Activated T-cell treated with anti-CD3 and anti-CD28 coated beads, Interleukin-2, amount 50 U/mL, for 72 hours (primary cell): Measurements from ENCODE around the gene PEX14. TPM values are rescaled to one million over a fixed set of nuclear protein-coding genes. Genes with fewer than 3 reads are reported as not detected.

Experiments
- ATAC-seq, 2 donors: fragments of 150-1000 bp; cut with Tn5 transposase; replicated peaks in 1 of 2; 2 replicates each; pipeline ENCODE4 v1.10.0; 2021; ENCODE audit warnings: moderate library complexity in 2 of 2, mild to moderate bottlenecking in 1 of 2
- DNase-seq, 2 donors: peaks; one replicate each; pipeline ENCODE4 v3.0.0; 2021 to 2022; ENCODE audit warnings: mixed read lengths in 1 of 2
- H3K27ac Mint-ChIP-seq: one replicate; pipeline ENCODE4 v1.8.0; 2022; ENCODE audit warnings: mild to moderate bottlenecking, moderate library complexity, mixed read lengths
- H3K27me3 Mint-ChIP-seq: one replicate; pipeline ENCODE4 v1.8.0; 2022; ENCODE audit warnings: low read depth, mixed read lengths
- H3K36me3 Mint-ChIP-seq, 2 donors: one replicate each; pipeline ENCODE4 v1.8.0; 2022; ENCODE audit warnings: mixed read lengths in 2 of 2, mild to moderate bottlenecking in 1 of 2; ENCODE audit not compliant: insufficient read depth in 2 of 2
- H3K4me1 Mint-ChIP-seq: one replicate; pipeline ENCODE4 v1.8.0; 2022; ENCODE audit warnings: low read depth, mixed read lengths
- H3K4me3 Mint-ChIP-seq, 2 donors: one replicate each; pipeline ENCODE4 v1.8.0; 2022; ENCODE audit warnings: mild to moderate bottlenecking in 2 of 2, mixed read lengths in 2 of 2, moderate library complexity in 2 of 2
- H3K9me3 Mint-ChIP-seq, 2 donors: one replicate each; pipeline ENCODE4 v1.8.0; 2022; ENCODE audit warnings: mixed read lengths in 2 of 2
- total RNA-seq, 2 donors: library from RNA; stranded (reverse); gene quantifications; one replicate each; pipeline ENCODE4 v1.2.3, GENCODE V29; 2022

Gene PEX14
- total RNA-seq, 2 donors from 2014 or later, result 25.7 to 30.2 TPM

GRCh38 chr1:10649517-10650201, 174.9 kb downstream of the PEX14 start:
- no peaks in the 10 kb centered on the region for H3K9me3 Mint-ChIP-seq
- no peaks in the 10 kb centered on the region for H3K36me3 Mint-ChIP-seq
- no peak overlapping the region for H3K27ac Mint-ChIP-seq
- DNase-seq, result no peak
- no peaks in the 10 kb centered on the region for H3K27me3 Mint-ChIP-seq
- H3K4me1 Mint-ChIP-seq, result no peaks in the 10 kb centered on the region
- no peak for ATAC-seq
- H3K4me3 Mint-ChIP-seq, result no peak overlapping the region

- Mint-ChIP-seq H3K9me3 (no peaks in the 10 kb centered on the region), H3K27ac (no peak overlapping the region), H3K27me3 (no peaks in the 10 kb centered on the region), H3K4me1 (no peaks in the 10 kb centered on the region), H3K4me3 (no peak overlapping the region), H3K36me3 (no peaks in the 10 kb centered on the region)
- DNase-seq (no peak), ATAC-seq (no peak)
Observed at GRCh38 chr1:10650556-10651388, 176.0 kb downstream of the PEX14 start.

GRCh38 chr1:10651389-10651766, 176.6 kb downstream of the PEX14 start:
- ATAC-seq, result no peak

GRCh38 chr1:10651793-10652192, 177.0 kb downstream of the PEX14 start:
- ATAC-seq, result no peak
- Mint-ChIP-seq H3K4me3 (no peak overlapping the region), H3K36me3 (no peaks in the 10 kb centered on the region), H3K9me3 (no peaks in the 10 kb centered on the region), H3K4me1 (no peaks in the 10 kb centered on the region), H3K27me3 (no peaks in the 10 kb centered on the region), H3K27ac (no peak overlapping the region)
- no peak for DNase-seq

More at GRCh38 chr1:10651389-10651766, 176.6 kb downstream of the PEX14 start:
- Mint-ChIP-seq H3K27me3 (no peaks in the 10 kb centered on the region), H3K27ac (no peak overlapping the region), H3K9me3 (no peaks in the 10 kb centered on the region), H3K4me1 (no peaks in the 10 kb centered on the region), H3K36me3 (no peaks in the 10 kb centered on the region), H3K4me3 (no peak overlapping the region)
- DNase-seq, result no peak

- ATAC-seq, result no peak
- Mint-ChIP-seq H3K4me3 (no peak overlapping the region), H3K27me3 (no peaks in the 10 kb centered on the region), H3K36me3 (no peaks in the 10 kb centered on the region), H3K4me1 (no peaks in the 10 kb centered on the region), H3K9me3 (no peaks in the 10 kb centered on the region), H3K27ac (no peak overlapping the region)
- no peak for DNase-seq
Observed at GRCh38 chr1:10652626-10653025, 177.9 kb downstream of the PEX14 start.

GRCh38 chr1:10653370-10654125, 178.8 kb downstream of the PEX14 start:
- no peak for ATAC-seq
- Mint-ChIP-seq H3K36me3 (no peaks in the 10 kb centered on the region), H3K4me1 (no peaks in the 10 kb centered on the region), H3K27me3 (no peaks in the 10 kb centered on the region), H3K9me3 (no peaks in the 10 kb centered on the region), H3K4me3 (no peak overlapping the region), H3K27ac (no peak overlapping the region)
- no peak for DNase-seq

GRCh38 chr1:10655002-10655401, 180.3 kb downstream of the PEX14 start:
- no peaks in the 10 kb centered on the region for H3K4me1 Mint-ChIP-seq
- DNase-seq, result no peak
- H3K36me3 Mint-ChIP-seq, result no peaks in the 10 kb centered on the region

GRCh38 chr1:10656431-10656830, 181.7 kb downstream of the PEX14 start:
- Mint-ChIP-seq H3K9me3 (no peaks in the 10 kb centered on the region), H3K4me3 (no peak overlapping the region), H3K27ac (no peak overlapping the region), H3K27me3 (no peaks in the 10 kb centered on the region), H3K36me3 (no peaks in the 10 kb centered on the region), H3K4me1 (no peaks in the 10 kb centered on the region)
- DNase-seq (no peak), ATAC-seq (no peak)

More at GRCh38 chr1:10655002-10655401, 180.3 kb downstream of the PEX14 start:
- ATAC-seq, result no peak
- Mint-ChIP-seq H3K27ac (no peak overlapping the region), H3K4me3 (no peak overlapping the region), H3K9me3 (no peaks in the 10 kb centered on the region), H3K27me3 (no peaks in the 10 kb centered on the region)

- Mint-ChIP-seq H3K27ac (no peak overlapping the region), H3K4me1 (no peaks in the 10 kb centered on the region), H3K36me3 (no peaks in the 10 kb centered on the region), H3K27me3 (no peaks in the 10 kb centered on the region), H3K9me3 (no peaks in the 10 kb centered on the region), H3K4me3 (no peak overlapping the region)
- ATAC-seq (no peak), DNase-seq (no peak)
Observed at GRCh38 chr1:10657088-10657847, 182.5 kb downstream of the PEX14 start.

- no peak overlapping the region for H3K4me3 Mint-ChIP-seq
- H3K4me1 Mint-ChIP-seq, result no peaks in the 10 kb centered on the region
- ATAC-seq (no peak), DNase-seq (no peak)
- no peaks in the 10 kb centered on the region for H3K36me3 Mint-ChIP-seq
- no peaks in the 10 kb centered on the region for H3K9me3 Mint-ChIP-seq
- H3K27ac Mint-ChIP-seq, result no peak overlapping the region
- no peaks in the 10 kb centered on the region for H3K27me3 Mint-ChIP-seq
Observed at GRCh38 chr1:10658396-10659066, 183.8 kb downstream of the PEX14 start.

GRCh38 chr1:10659218-10659617, 184.5 kb downstream of the PEX14 start:
- Mint-ChIP-seq H3K4me1 (no peaks in the 10 kb centered on the region), H3K27me3 (no peaks in the 10 kb centered on the region), H3K36me3 (no peaks in the 10 kb centered on the region), H3K9me3 (no peaks in the 10 kb centered on the region), H3K27ac (no peak overlapping the region), H3K4me3 (no peak overlapping the region)
- DNase-seq (no peak), ATAC-seq (no peak)
